IMR-90 (cell line): ENCODE results near the gene C3orf38. TPM values are rescaled to one million over a fixed set of nuclear protein-coding genes. Genes with fewer than 3 reads are reported as not detected.
A peak's percentile ranks its signal among the peaks of the same experiment; 100 is the strongest.

ENCODE experiments used
- ATAC-seq: fragments of 200-7000 bp; cut with Tn5 transposase; 2 replicates; pipeline ENCODE4 v1.9.1; 2020; ENCODE audit warnings: low read depth, mild to moderate bottlenecking, moderate library complexity
- BruUV-seq: library from RNA; stranded (reverse); fragments of 400-500 nt; replicated peaks from 2 replicates; lab custom pipeline; 2021; lab: Mats Ljungman, UMichigan
- CTCF ChIA-PET: fragments of 300-600 bp; formaldehyde crosslinking; extraction: SDS; loops from one replicate; lab custom pipeline; 2021; ENCODE audit warnings: antibody characterized with exemption; lab: Yijun Ruan, JAX
- POLR2A ChIA-PET: fragments of 300-600 bp; sonication (Branson Sonifier 250); formaldehyde crosslinking; loops from one replicate; lab custom pipeline; 2022; ENCODE audit warnings: antibody characterized with exemption; ENCODE audit not compliant: unreplicated experiment; lab: Charles Lee
- DNase-seq: peaks from one replicate; pipeline ENCODE4 v3.0.0; 2013
- H2AFZ ChIP-seq: replicated peaks from 2 replicates; pipeline ENCODE3; 2013; ENCODE audit warnings: low read length, mild to moderate bottlenecking; ENCODE audit not compliant: poor library complexity
- H2AK5ac ChIP-seq: 2 replicates; pipeline ENCODE4 v1.6.1; 2013; ENCODE audit warnings: low read depth, low read length, inconsistent platforms
- H2AK9ac ChIP-seq: replicated peaks from 2 replicates; pipeline ENCODE3; 2013; ENCODE audit warnings: mild to moderate bottlenecking, low read depth, low read length, moderate library complexity; ENCODE audit not compliant: poor library complexity
- H2BK120ac ChIP-seq: 2 replicates; pipeline ENCODE4 v1.6.1; 2013; ENCODE audit warnings: low read depth, low read length, inconsistent platforms
- H2BK15ac ChIP-seq: 3 replicates; pipeline ENCODE4 v1.6.1; 2013; ENCODE audit warnings: low read depth, low read length, inconsistent platforms
- H2BK20ac ChIP-seq: 2 replicates; pipeline ENCODE4 v1.6.1; 2013; ENCODE audit warnings: low read depth, mild to moderate bottlenecking, inconsistent platforms, low read length, moderate library complexity
- H2BK5ac ChIP-seq: 2 replicates; pipeline ENCODE4 v1.6.1; 2013; ENCODE audit warnings: mild to moderate bottlenecking, low read depth, low read length, inconsistent platforms; ENCODE audit not compliant: poor library complexity, severe bottlenecking
- H3K14ac ChIP-seq: replicated peaks from 2 replicates; pipeline ENCODE4 v1.6.1; 2013; ENCODE audit warnings: low read depth, low read length, inconsistent platforms
- H3K18ac ChIP-seq: 2 replicates; pipeline ENCODE4 v1.6.1; 2013; ENCODE audit warnings: low read depth, low read length, control low read depth
- H3K23ac ChIP-seq: 2 replicates; pipeline ENCODE4 v1.6.1; 2013; ENCODE audit warnings: low read depth, low read length, inconsistent platforms
- H3K27ac ChIP-seq: 2 replicates; pipeline ENCODE4 v1.5.1; 2013; ENCODE audit warnings: mild to moderate bottlenecking, control low read depth, low read length; ENCODE audit not compliant: insufficient read depth
- H3K27me3 ChIP-seq: 2 replicates; pipeline ENCODE4 v1.6.1; 2013; ENCODE audit warnings: low read length; ENCODE audit not compliant: control insufficient read depth, insufficient read depth
- H3K36me3 ChIP-seq: 2 replicates; pipeline ENCODE4 v1.6.1; 2013; ENCODE audit warnings: low read length, mixed read lengths; ENCODE audit not compliant: control insufficient read depth, insufficient read depth
- H3K4ac ChIP-seq: 2 replicates; pipeline ENCODE4 v1.6.1; 2013; ENCODE audit warnings: low read depth, low read length, inconsistent platforms
- H3K4me1 ChIP-seq: 2 replicates; pipeline ENCODE4 v1.6.1; 2013; ENCODE audit warnings: low read length, mixed read lengths; ENCODE audit not compliant: control insufficient read depth, insufficient read depth
- H3K4me2 ChIP-seq: 2 replicates; pipeline ENCODE4 v1.6.1; 2013; ENCODE audit warnings: low read depth, mild to moderate bottlenecking, control low read depth, low read length, moderate library complexity
- H3K4me3 ChIP-seq: 2 replicates; pipeline ENCODE4 v1.5.1; 2013; ENCODE audit warnings: low read depth, mild to moderate bottlenecking, control low read depth, low read length, moderate library complexity; ENCODE audit not compliant: insufficient read depth
- H3K56ac ChIP-seq: 2 replicates; pipeline ENCODE4 v1.6.1; 2013; ENCODE audit warnings: low read length, inconsistent platforms; ENCODE audit not compliant: insufficient read depth; ENCODE audit errors: extremely low read depth
- H3K79me1 ChIP-seq, 2 experiments: 2 replicates each; pipeline ENCODE4 v1.6.1; 2013; ENCODE audit warnings: low read length in 2 of 2, inconsistent platforms in 1 of 2, low read depth in 1 of 2
- H3K9ac ChIP-seq: 2 replicates; pipeline ENCODE4 v1.6.1; 2013; ENCODE audit warnings: low read depth, low read length, control low read depth
- H3K9me1 ChIP-seq: 2 replicates; pipeline ENCODE4 v1.6.1; 2013; ENCODE audit warnings: low read length, inconsistent platforms; ENCODE audit not compliant: insufficient read depth
- H3K9me3 ChIP-seq: 2 replicates; pipeline ENCODE4 v1.6.1; 2013; ENCODE audit warnings: low read length; ENCODE audit not compliant: control insufficient read depth, insufficient read depth
- H4K20me1 ChIP-seq: 2 replicates; pipeline ENCODE4 v1.6.1; 2013; ENCODE audit warnings: low read length, inconsistent platforms; ENCODE audit not compliant: insufficient read depth
- H4K5ac ChIP-seq: 2 replicates; pipeline ENCODE4 v1.6.1; 2013; ENCODE audit warnings: mild to moderate bottlenecking, low read depth, low read length, control low read depth
- H4K8ac ChIP-seq, 2 experiments: 2 replicates each; pipeline ENCODE4 v1.6.1; 2013; ENCODE audit warnings: low read depth in 2 of 2, low read length in 2 of 2, control low read depth in 1 of 2, inconsistent platforms in 1 of 2
- H4K91ac ChIP-seq: 2 replicates; pipeline ENCODE4 v1.6.1; 2013; ENCODE audit warnings: low read depth, low read length, inconsistent platforms; ENCODE audit not compliant: insufficient read depth
- BHLHE40 ChIP-seq: fragments of 150-350 bp; IDR thresholded peaks from 2 replicates; pipeline ENCODE4 v1.6.1; 2016; ENCODE audit warnings: mild to moderate bottlenecking, low read depth, low read length
- CEBPB ChIP-seq: IDR thresholded peaks from 2 replicates; pipeline ENCODE4 v1.6.1; 2012; ENCODE audit warnings: low read depth, low read length, improper control_type of control experiment
- WGBS, 2 experiments: methylation state at CpG; one replicate each; pipeline versions ENCODE4 v1.1.5 to v1.1.7; 2013; ENCODE audit warnings: missing lambda C conversion rate in 2 of 2; ENCODE audit not compliant: insufficient read length in 1 of 2; ENCODE audit errors: extremely low coverage in 2 of 2; 5-methylcytosine and 5-hydroxymethylcytosine counted together
- dilution Hi-C: fragments of 300-500 bp; cut with HindIII; formaldehyde crosslinking; loops from one replicate; pipeline ENCODE4 v1.14.3; 2018; ENCODE audit warnings: low sequenced_read_pairs; ENCODE audit not compliant: unreplicated experiment
- in situ Hi-C: fragments of 300-500 bp; cut with MboI; formaldehyde crosslinking; loops from 3 replicates; pipeline ENCODE4 v1.14.3; 2019; ENCODE audit warnings: low sequenced_read_pairs, inconsistent platforms, mixed read lengths
- intact Hi-C: fragments of 100-400 bp; cut with micrococcal nuclease; formaldehyde crosslinking; loops from 2 replicates; pipeline ENCODE4 v1.10.0; 2022
- polyA plus RNA-seq, 3 experiments: library from polyadenylated mRNA; depleted of rRNA; stranded (reverse); fragments of >200 nt; gene quantifications; 2 replicates each; pipeline ENCODE4 v1.2.3, GENCODE V29; 2012; ENCODE audit warnings: low replicate concordance in 1 of 3
- total RNA-seq: library from RNA; depleted of rRNA; stranded (reverse); fragments of >200 nt; gene quantifications from 2 replicates; pipeline ENCODE4 v1.2.3, GENCODE V29; 2012

Gene C3orf38
- total and polyA plus RNA-seq, 2 of the 4 experiments (the other 2 are of a cell fraction): 11.1 to 16.7 TPM

- Histone ChIP-seq H4K91ac (no peak overlapping the region), H3K27me3 (no peaks in the 10 kb centered on the region), H3K56ac (no peak overlapping the region), H2AFZ (no peak overlapping the region), H3K18ac (no peak overlapping the region), H3K23ac (no peak overlapping the region), H2BK5ac (no peak overlapping the region), H3K4ac (no peak overlapping the region), H3K79me1 (no peaks in the 10 kb centered on the region; a peak in 1 of 4 replicates), H3K9me1 (no peaks in the 10 kb centered on the region), H2BK20ac (no peak overlapping the region), H3K9ac (no peak overlapping the region), H3K27ac (no peak overlapping the region), H4K5ac (no peak overlapping the region), H2AK9ac (no peak overlapping the region), H2AK5ac (no peak overlapping the region), H3K4me2 (no peak overlapping the region), H4K8ac (no peak overlapping the region), H3K4me3 (no peak overlapping the region), H3K36me3 (no peaks in the 10 kb centered on the region), H2BK120ac (no peak overlapping the region), H4K20me1 (no peaks in the 10 kb centered on the region), H3K14ac (no peak overlapping the region), H3K4me1 (peaks cover 2% of the 10 kb centered on the region; the same call in 1 of the 2 replicates), H3K9me3 (no peaks in the 10 kb centered on the region), H2BK15ac (no peak overlapping the region)
- POLR2A ChIA-PET: no interaction called here
- intact Hi-C loops: no loop called here
- no peak for TF ChIP-seq BHLHE40
- peak; percentile 44 for TF ChIP-seq CEBPB
- WGBS, 2 experiments: 20% methylated on average over 1 of the region's 6 CpGs; no CpG with 5 or more reads in 1 of the 2 experiments
- dilution Hi-C loops: no loop called here
- no TSS peak for BruUV-seq
- CTCF ChIA-PET: interaction anchor here (0.6 to 1.7 kb wide), 4 partner anchors 22 to 1790 kb away, joined by 3 to 4 read pairs (median 4); no protein-coding TSS in a partner anchor
- ATAC-seq (peak; percentile 55; the same call in 1 of the 2 replicates), DNase-seq (peak; percentile 24)
- in situ Hi-C loops: no loop called here
Observed at GRCh38 chr3:88167173-88167572, 17.4 kb downstream of the C3orf38 start.
